ENCODE results near the gene FREY1. TPM values are rescaled to one million over a fixed set of nuclear protein-coding genes. Genes with fewer than 3 reads are reported as not detected.

FREY1 gene
- total and polyA plus RNA-seq, 2 of the 4 experiments (the other 2 are of a cell fraction): 0.21 TPM; not detected in 1

GRCh38 chr11:45922425-45923082 lies 15.5 kb upstream of the FREY1 start, which contains the start of gene LARGE2:
LARGE2 (plus strand) TSS chr11:45922656; CDS start chr11:45922883, 227 bp downstream.
- Histone ChIP-seq H3K36me3 (ENCODE audit: control insufficient read depth, insufficient read depth, low read length) (no peaks in the 10 kb centered on the region), H4K91ac (ENCODE audit: insufficient read depth, low read depth, low read length) (no peak within 1 kb of the TSS), H3K27me3 (ENCODE audit: control insufficient read depth, insufficient read depth, low read length) (peaks cover 47% of the 10 kb centered on the region), H4K8ac (ENCODE audit: low read depth in 2 of 2, low read length in 2 of 2) (no peak within 1 kb of the TSS), H4K20me1 (ENCODE audit: insufficient read depth, low read length) (peaks cover 1% of the 10 kb centered on the region), H3K9me3 (ENCODE audit: control insufficient read depth, insufficient read depth, low read length) (no peaks in the 10 kb centered on the region), H2BK15ac (ENCODE audit: low read depth, low read length) (no peak within 1 kb of the TSS), H3K56ac (ENCODE audit: extremely low read depth, insufficient read depth, low read length) (no peak within 1 kb of the TSS), H3K4ac (ENCODE audit: low read depth, low read length) (no peak within 1 kb of the TSS), H4K5ac (ENCODE audit: low read depth, low read length) (no peak within 1 kb of the TSS), H2BK5ac (ENCODE audit: low read depth, low read length, poor library complexity, severe bottlenecking) (no peak within 1 kb of the TSS), H3K4me2 (ENCODE audit: low read depth, low read length) (no peak within 1 kb of the TSS), H2AFZ (replicated peaks; ENCODE audit: low read length, poor library complexity) (peak within 1 kb of the TSS; percentile 76), H2BK120ac (ENCODE audit: low read depth, low read length) (no peak within 1 kb of the TSS), H3K9me1 (ENCODE audit: insufficient read depth, low read length) (0 out of 2 replicates have a peak, but pooled peaks cover 5% of the 10 kb centered on the region), H2AK5ac (ENCODE audit: low read depth, low read length) (no peak within 1 kb of the TSS), H3K18ac (ENCODE audit: low read depth, low read length) (no peak within 1 kb of the TSS), H3K27ac (ENCODE audit: insufficient read depth, low read length) (no peak within 1 kb of the TSS), H2BK20ac (ENCODE audit: low read depth, low read length) (no peak within 1 kb of the TSS), H3K4me3 (ENCODE audit: insufficient read depth, low read depth, low read length) (no peak within 1 kb of the TSS), H3K14ac (replicated peaks; ENCODE audit: low read depth, low read length) (no peak within 1 kb of the TSS), H3K23ac (ENCODE audit: low read depth, low read length) (no peak within 1 kb of the TSS), H3K4me1 (ENCODE audit: control insufficient read depth, insufficient read depth, low read length) (no peaks in the 10 kb centered on the region), H3K79me1 (ENCODE audit: low read depth in 1 of 2, low read length in 2 of 2) (peaks cover 0 to under 1% of the 10 kb centered on the region in 2 experiments; a peak in 2 of 4 replicates), H3K9ac (ENCODE audit: low read depth, low read length) (no peak within 1 kb of the TSS), H2AK9ac (replicated peaks; ENCODE audit: low read depth, low read length, poor library complexity) (no peak within 1 kb of the TSS)
- DNase-seq (no peak), ATAC-seq (ENCODE audit: low read depth) (no peak)
- intact Hi-C loops (cut with micrococcal nuclease) (no loop called here), in situ Hi-C loops (cut with MboI; ENCODE audit: low sequenced_read_pairs) (no loop called here), dilution Hi-C loops (cut with HindIII; ENCODE audit: low sequenced_read_pairs, unreplicated experiment) (no loop called here)
- no TSS peak for BruUV-seq (replicated peaks)
- WGBS, 2 experiments (ENCODE audit: extremely low coverage in 2 of 2, insufficient read length in 1 of 2): 3% methylated on average over 42 of the region's 73 CpGs; no CpG with 5 or more reads in 1 of the 2 experiments
- CTCF ChIA-PET: no interaction called here
- POLR2A ChIA-PET (ENCODE audit: unreplicated experiment): no interaction called here
- TF ChIP-seq SMC3 (IDR thresholded peaks at IDR 0.05; ENCODE audit: low read depth, low read length) (no peak), CEBPB (IDR thresholded peaks at IDR 0.05; ENCODE audit: low read depth, low read length) (no peak)
